Measurements from ENCODE around the gene S1PR4.
"Not testable (repeated sequence)": the region's sequence is repeated elsewhere in the genome, so short reads cannot be mapped to it uniquely, and the experiment has no call there.

S1PR4 gene

GRCh38 chr19:3153286-3154230 lies 25.0 kb upstream of the S1PR4 start:
- no peak for DNase-seq (ENCODE audit: low read depth)

DNA sequence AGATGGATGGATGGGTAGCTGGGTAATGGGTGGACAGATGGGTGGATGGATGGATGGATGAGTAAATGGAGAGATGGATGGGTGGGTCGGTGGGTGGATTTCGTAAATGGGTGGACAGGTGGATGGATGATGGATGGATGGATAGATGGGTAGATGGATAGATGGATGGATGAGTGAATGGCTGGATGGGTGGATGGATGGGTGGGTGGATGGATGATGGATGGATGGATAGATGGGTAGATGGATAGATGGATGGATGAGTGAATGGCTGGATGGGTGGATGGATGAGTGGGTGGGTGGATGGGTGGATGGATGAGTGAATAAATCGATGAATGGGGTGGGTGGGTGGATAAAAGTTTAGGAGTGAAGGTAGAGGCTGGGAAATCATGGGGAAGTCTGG lies 24.1 kb upstream of the S1PR4 start:
- DNase-seq (ENCODE audit: low read depth) = not testable (repeated sequence)

DNA sequence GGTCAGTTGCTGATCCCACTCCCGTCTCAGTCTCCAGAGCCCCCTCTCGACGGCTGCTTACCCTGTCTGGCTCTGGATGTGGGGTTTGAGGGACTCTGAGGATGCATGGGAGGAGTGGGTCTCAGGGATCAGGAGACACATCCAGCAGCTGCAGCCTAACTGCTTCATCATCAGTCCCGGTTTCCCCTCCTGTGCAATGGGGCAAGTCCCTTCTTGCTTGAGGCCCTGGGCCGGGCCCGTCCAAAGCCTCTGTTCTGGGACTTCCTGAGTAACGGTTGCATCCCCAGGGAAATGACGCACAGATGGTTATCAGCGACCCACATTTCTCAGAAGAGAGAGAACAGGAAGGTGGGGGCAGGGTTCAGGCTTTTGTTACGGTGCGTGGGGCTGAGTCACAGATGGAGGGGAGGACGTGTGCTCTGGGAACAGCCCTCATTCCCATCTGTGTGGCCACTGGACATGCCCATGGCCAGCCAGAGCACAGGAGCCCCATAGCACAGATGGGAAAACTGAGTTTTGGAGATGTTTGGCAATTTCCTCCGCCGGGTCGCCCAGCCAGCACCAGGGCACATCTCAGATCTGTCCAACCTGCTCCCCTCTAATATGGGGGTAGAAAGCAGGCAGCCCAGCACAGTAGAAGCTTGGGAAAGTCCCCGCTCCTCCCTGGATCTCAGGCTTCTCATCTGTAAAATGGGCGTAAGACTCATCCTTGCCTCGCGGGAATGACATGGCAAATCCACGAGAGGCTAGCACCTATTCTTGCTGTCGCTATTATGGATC lies 23.4 kb upstream of the S1PR4 start:
- no peak for DNase-seq (ENCODE audit: low read depth)

GRCh38 chr19:3157096-3157845 lies 21.3 kb upstream of the S1PR4 start:
- no peak for DNase-seq (ENCODE audit: low read depth)

- DNase-seq (ENCODE audit: low read depth) = no peak
Measured at GRCh38 chr19:3159565-3159964, 19.0 kb upstream of the S1PR4 start.

- DNase-seq (ENCODE audit: low read depth) = no peak
Measured at GRCh38 chr19:3160219-3160618, 18.4 kb upstream of the S1PR4 start.

- DNase-seq (ENCODE audit: low read depth) = no peak
Measured at GRCh38 chr19:3161453-3161852, 17.1 kb upstream of the S1PR4 start.

GRCh38 chr19:3162418-3163229 lies 15.9 kb upstream of the S1PR4 start:
- no peak for DNase-seq (ENCODE audit: low read depth)

DNA sequence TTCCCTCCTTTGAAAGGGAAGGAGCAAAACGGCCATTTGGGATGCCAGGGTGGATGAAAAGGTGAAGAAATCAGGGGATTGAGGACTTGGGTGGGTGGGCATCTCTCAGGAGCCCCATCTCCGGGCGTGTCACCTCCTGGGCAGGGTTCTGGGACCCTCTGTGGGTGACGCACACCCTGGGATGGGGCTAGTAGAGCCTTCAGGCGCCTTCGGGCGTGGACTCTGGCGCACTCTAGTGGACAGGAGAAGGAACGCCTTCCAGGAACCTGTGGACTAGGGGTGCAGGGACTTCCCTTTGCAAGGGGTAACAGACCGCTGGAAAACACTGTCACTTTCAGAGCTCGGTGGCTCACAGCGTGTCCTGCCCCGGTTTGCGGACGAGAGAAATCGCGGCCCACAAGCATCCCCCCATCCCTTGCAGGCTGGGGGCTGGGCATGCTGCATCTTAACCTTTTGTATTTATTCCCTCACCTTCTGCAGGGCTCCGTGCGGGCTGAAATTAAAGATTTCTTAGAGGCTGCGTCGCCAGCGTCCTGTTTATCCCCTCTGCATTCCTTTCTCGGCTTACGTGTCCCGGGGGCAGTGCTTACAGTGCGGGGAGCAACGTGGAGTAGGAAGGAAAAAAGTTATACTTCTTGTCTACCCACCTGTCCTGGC lies 15.2 kb upstream of the S1PR4 start:
- DNase-seq (ENCODE audit: low read depth) = no peak

GRCh38 chr19:3163943-3164342 lies 14.6 kb upstream of the S1PR4 start:
- no peak for DNase-seq (ENCODE audit: low read depth)

DNA sequence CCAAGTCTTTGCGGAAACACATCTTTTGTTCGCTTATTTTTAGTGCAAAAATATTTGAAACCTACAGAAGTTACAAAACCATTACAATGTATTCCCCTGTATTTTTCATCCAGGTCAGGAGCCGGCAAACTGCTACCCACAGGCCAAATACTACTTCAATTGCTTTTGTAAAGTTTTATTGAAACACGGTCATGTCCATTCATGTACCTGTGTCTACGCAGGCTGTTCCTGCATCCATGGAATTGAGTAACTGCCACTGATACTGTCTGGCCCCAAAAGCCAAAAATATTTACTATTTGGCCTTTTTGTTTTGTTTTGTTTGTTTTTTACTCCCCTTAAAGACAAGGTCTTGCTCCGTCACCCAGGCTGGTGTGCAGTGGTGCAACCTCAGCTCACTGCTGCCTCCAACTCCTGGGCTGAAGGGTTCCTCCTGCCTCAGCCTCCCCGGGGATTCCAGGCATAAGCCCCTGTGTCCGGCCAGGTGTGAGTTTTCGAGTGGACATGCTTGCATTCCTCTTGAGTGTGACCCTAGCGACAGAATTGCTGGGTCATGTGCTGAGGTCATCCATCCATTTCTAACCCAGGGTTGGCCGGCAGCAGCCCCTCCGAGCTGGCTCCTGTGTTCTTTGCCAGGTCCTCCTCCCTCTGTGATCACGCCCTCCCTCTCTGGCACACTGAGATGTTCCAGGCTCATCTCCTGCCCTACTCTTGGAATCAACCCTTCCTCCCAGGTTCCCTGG lies 10.9 kb upstream of the S1PR4 start:
- DNase-seq (ENCODE audit: low read depth) = no peak

GRCh38 chr19:3171894-3172672 lies 6.5 kb upstream of the S1PR4 start:
- DNase-seq (ENCODE audit: low read depth) = no peak

GRCh38 chr19:3172673-3173000 lies 5.9 kb upstream of the S1PR4 start:
- not testable (repeated sequence) for DNase-seq (ENCODE audit: low read depth)

GRCh38 chr19:3175781-3176714 lies 2.5 kb upstream of the S1PR4 start:
- DNase-seq (ENCODE audit: low read depth) = no peak

GRCh38 chr19:3176715-3177501 lies 1.7 kb upstream of the S1PR4 start:
- no peak for DNase-seq (ENCODE audit: low read depth)

DNA sequence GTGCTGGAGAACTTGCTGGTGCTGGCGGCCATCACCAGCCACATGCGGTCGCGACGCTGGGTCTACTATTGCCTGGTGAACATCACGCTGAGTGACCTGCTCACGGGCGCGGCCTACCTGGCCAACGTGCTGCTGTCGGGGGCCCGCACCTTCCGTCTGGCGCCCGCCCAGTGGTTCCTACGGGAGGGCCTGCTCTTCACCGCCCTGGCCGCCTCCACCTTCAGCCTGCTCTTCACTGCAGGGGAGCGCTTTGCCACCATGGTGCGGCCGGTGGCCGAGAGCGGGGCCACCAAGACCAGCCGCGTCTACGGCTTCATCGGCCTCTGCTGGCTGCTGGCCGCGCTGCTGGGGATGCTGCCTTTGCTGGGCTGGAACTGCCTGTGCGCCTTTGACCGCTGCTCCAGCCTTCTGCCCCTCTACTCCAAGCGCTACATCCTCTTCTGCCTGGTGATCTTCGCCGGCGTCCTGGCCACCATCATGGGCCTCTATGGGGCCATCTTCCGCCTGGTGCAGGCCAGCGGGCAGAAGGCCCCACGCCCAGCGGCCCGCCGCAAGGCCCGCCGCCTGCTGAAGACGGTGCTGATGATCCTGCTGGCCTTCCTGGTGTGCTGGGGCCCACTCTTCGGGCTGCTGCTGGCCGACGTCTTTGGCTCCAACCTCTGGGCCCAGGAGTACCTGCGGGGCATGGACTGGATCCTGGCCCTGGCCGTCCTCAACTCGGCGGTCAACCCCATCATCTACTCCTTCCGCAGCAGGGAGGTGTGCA lies 587 bp downstream of the S1PR4 start:
- DNase-seq (ENCODE audit: low read depth) = no peak

DNA sequence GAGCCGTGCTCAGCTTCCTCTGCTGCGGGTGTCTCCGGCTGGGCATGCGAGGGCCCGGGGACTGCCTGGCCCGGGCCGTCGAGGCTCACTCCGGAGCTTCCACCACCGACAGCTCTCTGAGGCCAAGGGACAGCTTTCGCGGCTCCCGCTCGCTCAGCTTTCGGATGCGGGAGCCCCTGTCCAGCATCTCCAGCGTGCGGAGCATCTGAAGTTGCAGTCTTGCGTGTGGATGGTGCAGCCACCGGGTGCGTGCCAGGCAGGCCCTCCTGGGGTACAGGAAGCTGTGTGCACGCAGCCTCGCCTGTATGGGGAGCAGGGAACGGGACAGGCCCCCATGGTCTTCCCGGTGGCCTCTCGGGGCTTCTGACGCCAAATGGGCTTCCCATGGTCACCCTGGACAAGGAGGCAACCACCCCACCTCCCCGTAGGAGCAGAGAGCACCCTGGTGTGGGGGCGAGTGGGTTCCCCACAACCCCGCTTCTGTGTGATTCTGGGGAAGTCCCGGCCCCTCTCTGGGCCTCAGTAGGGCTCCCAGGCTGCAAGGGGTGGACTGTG lies 1.2 kb downstream of the S1PR4 start:
- no peak for DNase-seq (ENCODE audit: low read depth)

Measured in stimulated activated CD8-positive, alpha-beta memory T cell treated with anti-CD3 and anti-CD28 coated beads, Interleukin-15, amount 100 ng/mL, for 24 hours (primary cell).